ENCODE results near the gene KCNIP1. TPM values are rescaled to one million over a fixed set of nuclear protein-coding genes. Genes with fewer than 3 reads are reported as not detected.

Gene KCNIP1
- total and polyA plus RNA-seq, 2 of the 8 experiments (the other 6 are each of a cell fraction or from before 2014, with no cell fraction given), result 0.52 to 0.83 TPM

- Histone ChIP-seq H3K9me3 (ENCODE audit: insufficient read depth in 2 of 2, low read depth in 1 of 2, low read length in 1 of 2) (no peaks in the 10 kb centered on the region), H3K23ac (ENCODE audit: insufficient read length) (no peak overlapping the region), H4K91ac (replicated peaks; ENCODE audit: insufficient read length, low read length) (no peak overlapping the region), H4K8ac (ENCODE audit: extremely low read depth, insufficient read depth, low read length) (no peak overlapping the region; the same call in 1 of the 2 replicates), H3K4me3 (ENCODE audit: extremely low read depth in 1 of 4, insufficient read depth in 2 of 4, low read depth in 3 of 4, low read length in 4 of 4) (no peak overlapping the region), H3K4ac (replicated peaks; ENCODE audit: insufficient read length, low read depth, low read length) (no peak overlapping the region), H2AFZ (ENCODE audit: low read length) (no peak overlapping the region), H3K79me1 (ENCODE audit: low read depth, low read length) (no peaks in the 10 kb centered on the region), H3K14ac (ENCODE audit: insufficient read length) (no peak overlapping the region), H2BK120ac (replicated peaks; ENCODE audit: low read depth, low read length) (no peak overlapping the region), H3K18ac (ENCODE audit: extremely low read depth, low read length) (no peak overlapping the region), H3K56ac (replicated peaks; ENCODE audit: insufficient read length, low read depth, low read length) (no peak overlapping the region), H3K9ac (replicated peaks in 1 of 4; ENCODE audit: extremely low read depth in 1 of 4, low read depth in 3 of 4, low read length in 3 of 4) (no peak overlapping the region), H3K4me1 (replicated peaks in 1 of 4; ENCODE audit: control insufficient read depth in 3 of 4, insufficient read depth in 4 of 4, low read length in 3 of 4) (peaks cover 0 to 1% (median 0%) of the 10 kb centered on the region in 4 experiments; a peak in 3 of 7 replicates), H2BK12ac (ENCODE audit: low read depth, low read length) (no peak overlapping the region), H3K4me2 (ENCODE audit: insufficient read depth in 1 of 2, low read depth in 2 of 2, low read length in 2 of 2) (no peak overlapping the region), H2BK5ac (ENCODE audit: low read depth, low read length) (no peak overlapping the region), H3K23me2 (ENCODE audit: low read depth, low read length) (no peaks in the 10 kb centered on the region), H3K36me3 (ENCODE audit: control insufficient read depth in 2 of 4, insufficient read depth in 4 of 4, low read length in 3 of 4) (no peaks in the 10 kb centered on the region), H4K5ac (ENCODE audit: insufficient read length, low read depth, low read length) (no peak overlapping the region), H3K79me2 (ENCODE audit: control insufficient read depth in 1 of 2, insufficient read depth in 2 of 2, low read length in 2 of 2) (no peaks in the 10 kb centered on the region), H2AK5ac (ENCODE audit: low read depth, low read length) (no peak overlapping the region), H2BK15ac (ENCODE audit: low read length) (no peak overlapping the region), H3K27ac (ENCODE audit: low read depth, low read length) (no peak overlapping the region), H4K20me1 (replicated peaks in 1 of 2; ENCODE audit: control insufficient read depth in 1 of 2, insufficient read depth in 2 of 2, low read length in 2 of 2) (no peaks in the 10 kb centered on the region), H3K27me3 (replicated peaks in 1 of 4; ENCODE audit: control insufficient read depth in 3 of 4, extremely low read depth in 1 of 4, insufficient read depth in 3 of 4, low read length in 3 of 4) (no peaks in the 10 kb centered on the region), H2BK20ac (ENCODE audit: low read length) (no peak overlapping the region)
- WGBS, 2 experiments (ENCODE audit: extremely low coverage in 1 of 2, insufficient coverage in 1 of 2, insufficient read length in 1 of 2, insufficient replicate concordance in 2 of 2, low coverage in 1 of 2, low lambda C conversion rate in 2 of 2, missing lambda C conversion rate in 1 of 2), result 63% methylated on average over 3 of the region's 3 CpGs; no CpG with 5 or more reads in 1 of the 2 experiments
- FAIRE-seq, result no peak
- DNase-seq (ENCODE audit: low read depth in 1 of 2, low spot score in 2 of 2), result no peak
- TF ChIP-seq POLR2AphosphoS5 (IDR thresholded peaks at IDR 0.05; ENCODE audit: low read depth, low read length) (no peak), ASH2L (IDR thresholded peaks at IDR 0.05; ENCODE audit: low read length) (no peak), GTF2F1 (IDR thresholded peaks at IDR 0.05; ENCODE audit: borderline replicate concordance, low read depth, low read length) (no peak)
- ChIA-PET POLR2A (ENCODE audit: partially characterized antibody) (interaction anchor here (0.6 kb wide), 1 partner anchor 19 kb away, joined by 3 read pairs; no protein-coding TSS in a partner anchor), CTCF (ENCODE audit: partially characterized antibody) (interaction anchor here (0.6 to 2.0 kb wide), 6 partner anchors 8 to 450 kb away, joined by 3 to 8 read pairs (median 4); no protein-coding TSS in a partner anchor)
Observed at GRCh38 chr5:170527991-170528390, 24.2 kb downstream of the KCNIP1 start.

Data from H1 (cell line).